Uterus (tissue), 2 donors: ENCODE measurements around the gene SASH1.

Experiments
- POLR2A ChIP-seq, 2 donors: fragments of 450-650 bp; IDR thresholded peaks; one replicate each; pipeline ENCODE4 v1.6.1; 2016; ENCODE audit warnings: antibody characterized with exemption in 2 of 2, mild to moderate bottlenecking in 1 of 2, moderate library complexity in 1 of 2
- TF ChIP-seq, protein P1 (sequence below), 4 experiments: fragments of 200-600 bp in 2 of 4; fragments of 450-650 bp in 2 of 4; sonication (generic) in 2 of 4; IDR thresholded peaks; one replicate each; pipeline ENCODE4 v1.5.1; 2016 to 2019; ENCODE audit warnings: antibody characterized with exemption in 4 of 4, mild to moderate bottlenecking in 2 of 4, moderate library complexity in 1 of 4

DNA sequence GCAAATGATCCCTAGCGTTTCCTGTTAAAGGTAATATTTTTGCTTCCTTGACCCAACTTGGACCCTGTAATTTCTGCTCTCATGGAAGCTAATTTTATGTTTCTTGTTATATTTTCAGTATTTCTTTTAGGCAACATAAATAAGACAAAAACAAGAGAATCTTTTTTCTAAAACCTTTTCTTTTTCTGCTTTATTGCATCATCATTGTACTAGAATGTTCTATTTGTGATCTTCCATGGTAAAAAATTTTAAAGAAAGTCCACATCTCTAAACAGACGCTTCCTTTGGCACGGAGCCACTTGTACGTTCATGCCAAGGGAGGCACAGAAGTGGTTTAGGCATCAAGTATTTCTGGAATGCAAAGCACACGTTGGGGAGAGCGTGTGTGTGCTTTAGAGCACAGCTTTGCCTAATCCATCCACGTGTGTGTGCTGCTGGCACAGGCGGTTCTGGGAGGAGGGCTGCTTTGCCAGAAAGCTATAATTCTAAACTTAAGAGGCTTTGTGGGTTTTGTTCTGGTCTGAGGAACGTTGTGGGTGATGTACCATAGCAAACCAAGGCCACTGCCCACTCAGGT, 98.3 kb downstream of the SASH1 start:
- TF ChIP-seq, protein P1, sequence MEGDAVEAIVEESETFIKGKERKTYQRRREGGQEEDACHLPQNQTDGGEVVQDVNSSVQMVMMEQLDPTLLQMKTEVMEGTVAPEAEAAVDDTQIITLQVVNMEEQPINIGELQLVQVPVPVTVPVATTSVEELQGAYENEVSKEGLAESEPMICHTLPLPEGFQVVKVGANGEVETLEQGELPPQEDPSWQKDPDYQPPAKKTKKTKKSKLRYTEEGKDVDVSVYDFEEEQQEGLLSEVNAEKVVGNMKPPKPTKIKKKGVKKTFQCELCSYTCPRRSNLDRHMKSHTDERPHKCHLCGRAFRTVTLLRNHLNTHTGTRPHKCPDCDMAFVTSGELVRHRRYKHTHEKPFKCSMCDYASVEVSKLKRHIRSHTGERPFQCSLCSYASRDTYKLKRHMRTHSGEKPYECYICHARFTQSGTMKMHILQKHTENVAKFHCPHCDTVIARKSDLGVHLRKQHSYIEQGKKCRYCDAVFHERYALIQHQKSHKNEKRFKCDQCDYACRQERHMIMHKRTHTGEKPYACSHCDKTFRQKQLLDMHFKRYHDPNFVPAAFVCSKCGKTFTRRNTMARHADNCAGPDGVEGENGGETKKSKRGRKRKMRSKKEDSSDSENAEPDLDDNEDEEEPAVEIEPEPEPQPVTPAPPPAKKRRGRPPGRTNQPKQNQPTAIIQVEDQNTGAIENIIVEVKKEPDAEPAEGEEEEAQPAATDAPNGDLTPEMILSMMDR (IDR thresholded peaks at IDR 0.05) = no peak
- TF ChIP-seq POLR2A (IDR thresholded peaks at IDR 0.05) = no peak
